GM12873 (cell line): Measurements from ENCODE around the gene VILL.

ENCODE experiments used
- CTCF ChIP-seq: IDR thresholded peaks from 2 replicates; pipeline ENCODE4 v1.5.1; 2012; ENCODE audit warnings: low read depth, mild to moderate bottlenecking, moderate library complexity, low read length, control low read depth; ENCODE audit not compliant: insufficient read depth; ENCODE audit errors: missing control alignments

VILL gene

GRCh38 chr3:38000965-38001455 is 10.4 kb downstream of the VILL start:
- TF ChIP-seq CTCF = no peak

GRCh38 chr3:38001456-38002081 is 11.0 kb downstream of the VILL start:
- peak; percentile 41 for TF ChIP-seq CTCF

GRCh38 chr3:38002291-38002876 is 11.8 kb downstream of the VILL start:
- no peak for TF ChIP-seq CTCF

GRCh38 chr3:38002940-38003339 is 12.4 kb downstream of the VILL start:
- no peak for TF ChIP-seq CTCF

GRCh38 chr3:38003371-38003816 is 12.8 kb downstream of the VILL start:
- TF ChIP-seq CTCF = peak; percentile 95

- no peak for TF ChIP-seq CTCF
Measured at GRCh38 chr3:38003817-38004414, 13.3 kb downstream of the VILL start.

- peak; percentile 80 for TF ChIP-seq CTCF
Measured at GRCh38 chr3:38004415-38005075, 14.0 kb downstream of the VILL start.
